Measurements from ENCODE around the gene WDR33. TPM values are rescaled to one million over a fixed set of nuclear protein-coding genes. Genes with fewer than 3 reads are reported as not detected.

The WDR33 gene
- total RNA-seq, 5 donors from 2014 or later (not counting 1 experiment from before 2014, with no cell fraction given): 54.5 to 79.8 (median 76.2) TPM

DNA sequence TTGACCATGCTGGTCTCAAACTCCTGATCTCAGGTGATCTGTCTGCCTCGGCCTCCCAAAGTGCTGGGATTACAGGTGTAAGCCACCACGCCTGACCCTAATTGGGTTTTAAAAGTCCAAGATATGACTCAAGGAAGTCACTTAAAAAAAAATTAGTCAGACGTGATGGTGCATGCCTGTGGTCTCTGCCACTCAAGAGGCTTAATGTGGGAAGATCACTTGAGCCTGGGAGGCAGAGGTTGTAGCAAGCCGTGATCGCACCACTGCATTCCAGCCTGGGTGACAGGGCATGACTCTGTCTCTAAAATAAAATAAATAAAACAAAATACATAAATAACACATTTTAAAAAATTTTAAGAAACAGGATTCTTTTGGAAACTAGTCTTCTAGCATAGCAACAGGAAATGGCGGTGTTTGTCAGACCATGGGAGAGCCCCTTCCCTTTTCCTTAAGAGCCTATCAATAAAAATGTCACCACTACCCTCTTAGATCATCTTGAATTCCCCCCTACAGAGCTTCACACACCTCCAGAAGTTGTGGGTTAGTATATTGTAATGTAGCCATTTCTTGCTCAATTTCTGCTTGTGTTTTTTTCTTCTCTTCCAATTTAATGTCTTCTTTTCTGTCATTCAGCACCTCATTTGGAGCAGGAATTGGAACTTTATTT lies 89.5 kb downstream of the WDR33 start:
- H3K9me3 ChIP-seq: no peaks in the 10 kb centered on the region
- no peak overlapping the region for H3K4me3 ChIP-seq (ENCODE audit: control insufficient read depth in 1 of 2, extremely low read depth in 1 of 2, low read length in 1 of 2)
- peaks cover 61% of the 10 kb centered on the region for H3K36me3 Mint-ChIP-seq
- H3K4me3 Mint-ChIP-seq: no peak overlapping the region
- ATAC-seq (replicated peaks in 1 of 4) (no peak), DNase-seq (no peak)
- H3K36me3 ChIP-seq (ENCODE audit: control insufficient read depth in 2 of 2, extremely low read depth in 1 of 2, insufficient read depth in 1 of 2, low read length in 1 of 2): peaks cover 2 to 71% of the 10 kb centered on the region in 2 donors
- H3K27me3 Mint-ChIP-seq: no peaks in the 10 kb centered on the region
- no peaks in the 10 kb centered on the region for H3K4me1 ChIP-seq (ENCODE audit: control insufficient read depth in 1 of 2, extremely low read depth in 1 of 2, insufficient read depth in 2 of 2, low read length in 2 of 2)
- 69% methylated on average over 3 of the region's 6 CpGs for WGBS (ENCODE audit: insufficient coverage)
- no peak overlapping the region for H3K27ac Mint-ChIP-seq
- H3K27ac ChIP-seq (ENCODE audit: low read length): no peak overlapping the region
- H3K4me1 Mint-ChIP-seq: peaks cover 0 to 4% (median 0%) of the 10 kb centered on the region in 3 donors
- CTCF ChIA-PET: interaction anchor here in 1 of 2 donors (0.6 kb wide), 1 partner anchor 205 kb away, joined by 3 read pairs; no protein-coding TSS in a partner anchor
- H3K9me3 Mint-ChIP-seq: no peaks in the 10 kb centered on the region
- POLR2A ChIA-PET: no interaction called here
- H3K27me3 ChIP-seq (replicated peaks in 1 of 2; ENCODE audit: control insufficient read depth in 2 of 2, extremely low read depth in 1 of 2, insufficient read depth in 2 of 2, low read length in 1 of 2): no peaks in the 10 kb centered on the region

DNA sequence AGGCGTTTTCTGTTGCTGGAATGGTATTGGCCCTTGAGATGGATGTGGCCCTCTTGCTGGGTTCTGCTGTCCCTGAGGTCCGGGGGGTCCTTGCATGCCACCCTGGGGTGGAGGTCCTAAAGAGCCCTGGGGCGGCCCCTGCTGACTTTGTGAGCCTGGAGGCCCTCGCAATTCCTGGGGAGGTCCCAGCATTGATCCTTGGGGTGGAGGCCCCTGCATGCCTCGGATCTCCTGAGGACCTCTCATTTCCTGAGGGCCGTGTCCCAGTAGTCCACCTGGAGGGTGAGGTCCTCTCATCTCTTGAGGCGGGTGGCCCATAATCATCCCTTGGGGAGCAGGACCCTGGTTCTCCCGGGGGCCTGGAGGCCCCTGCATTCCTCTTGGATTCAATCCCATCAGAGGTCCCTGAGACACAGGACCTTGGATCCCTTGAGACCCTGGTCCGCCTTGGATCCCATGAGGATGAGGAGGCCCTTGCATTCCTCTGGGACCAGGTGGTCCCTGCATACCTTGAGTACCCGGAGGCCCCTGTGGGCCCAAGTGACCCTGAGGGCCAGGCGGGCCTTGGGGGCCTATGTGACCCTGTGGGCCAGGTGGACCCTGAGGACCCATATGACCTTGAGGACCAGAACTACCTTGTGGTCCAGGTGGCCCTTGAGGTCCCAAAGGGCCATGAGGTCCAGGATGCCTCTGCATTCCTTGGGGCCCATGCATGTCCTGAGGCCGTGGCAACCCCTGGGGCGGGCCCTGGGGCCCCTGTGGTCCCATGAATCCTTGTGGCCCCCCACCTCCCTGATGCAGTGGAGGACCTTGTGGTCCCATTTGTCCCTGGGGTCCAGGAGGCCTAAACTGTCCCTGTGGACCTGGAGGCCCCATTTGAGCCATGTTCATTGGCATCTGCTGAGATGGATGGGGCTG lies 91.4 kb downstream of the WDR33 start:
- H3K4me3 Mint-ChIP-seq: no peak overlapping the region
- ChIA-PET CTCF (no interaction called here), POLR2A (no interaction called here)
- Histone ChIP-seq H3K27ac (ENCODE audit: low read length) (no peak overlapping the region), H3K9me3 (no peaks in the 10 kb centered on the region), H3K4me1 (ENCODE audit: control insufficient read depth in 1 of 2, extremely low read depth in 1 of 2, insufficient read depth in 2 of 2, low read length in 2 of 2) (no peaks in the 10 kb centered on the region), H3K4me3 (ENCODE audit: control insufficient read depth in 1 of 2, extremely low read depth in 1 of 2, low read length in 1 of 2) (no peak overlapping the region), H3K27me3 (replicated peaks in 1 of 2; ENCODE audit: control insufficient read depth in 2 of 2, extremely low read depth in 1 of 2, insufficient read depth in 2 of 2, low read length in 1 of 2) (no peaks in the 10 kb centered on the region), H3K36me3 (ENCODE audit: control insufficient read depth in 2 of 2, extremely low read depth in 1 of 2, insufficient read depth in 1 of 2, low read length in 1 of 2) (peaks cover 2 to 76% of the 10 kb centered on the region in 2 donors)
- ATAC-seq (replicated peaks in 1 of 4) (no peak), DNase-seq (no peak)
- peaks cover 0 to 5% (median 0%) of the 10 kb centered on the region in 3 donors for H3K4me1 Mint-ChIP-seq
- no peaks in the 10 kb centered on the region for H3K27me3 Mint-ChIP-seq
- H3K27ac Mint-ChIP-seq: no peak overlapping the region
- no peaks in the 10 kb centered on the region for H3K9me3 Mint-ChIP-seq
- 98% methylated on average over 11 of the region's 13 CpGs for WGBS (ENCODE audit: insufficient coverage)
- peaks cover 59% of the 10 kb centered on the region for H3K36me3 Mint-ChIP-seq

DNA sequence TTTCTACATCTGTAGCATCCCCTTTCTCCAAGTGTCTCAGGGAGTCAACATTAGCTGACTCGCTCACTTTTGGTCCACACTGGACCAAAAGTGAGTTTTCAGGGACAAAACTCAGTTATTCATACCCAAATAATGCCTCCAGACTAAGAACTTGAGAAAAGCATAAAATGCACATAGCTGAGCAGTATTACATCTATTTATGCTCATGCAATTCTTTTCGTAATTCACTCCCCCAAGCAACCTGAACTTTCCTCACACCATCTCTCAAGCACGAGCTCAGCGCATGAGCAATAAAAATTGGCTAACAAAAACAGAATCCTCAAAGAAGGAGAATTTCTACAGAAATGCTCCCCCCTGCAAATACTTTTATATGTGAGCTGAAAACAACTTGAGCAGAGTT lies 92.7 kb downstream of the WDR33 start:
- peaks cover 0 to 5% (median 0%) of the 10 kb centered on the region in 3 donors for H3K4me1 Mint-ChIP-seq
- DNase-seq (no peak), ATAC-seq (replicated peaks in 1 of 4) (no peak)
- 88% methylated on average over 2 of the region's 4 CpGs for WGBS (ENCODE audit: insufficient coverage)
- H3K9me3 Mint-ChIP-seq: no peaks in the 10 kb centered on the region
- Histone ChIP-seq H3K4me1 (ENCODE audit: control insufficient read depth in 1 of 2, extremely low read depth in 1 of 2, insufficient read depth in 2 of 2, low read length in 2 of 2) (no peaks in the 10 kb centered on the region), H3K27me3 (replicated peaks in 1 of 2; ENCODE audit: control insufficient read depth in 2 of 2, extremely low read depth in 1 of 2, insufficient read depth in 2 of 2, low read length in 1 of 2) (no peaks in the 10 kb centered on the region), H3K27ac (ENCODE audit: low read length) (no peak overlapping the region), H3K4me3 (ENCODE audit: control insufficient read depth in 1 of 2, extremely low read depth in 1 of 2, low read length in 1 of 2) (no peak overlapping the region), H3K9me3 (no peaks in the 10 kb centered on the region), H3K36me3 (ENCODE audit: control insufficient read depth in 2 of 2, extremely low read depth in 1 of 2, insufficient read depth in 1 of 2, low read length in 1 of 2) (peaks cover 5 to 74% of the 10 kb centered on the region in 2 donors)
- CTCF ChIA-PET: interaction anchor here in 1 of 2 donors (0.6 kb wide), 1 partner anchor 180 kb away, joined by 3 read pairs; no protein-coding TSS in a partner anchor
- POLR2A ChIA-PET: no interaction called here
- no peaks in the 10 kb centered on the region for H3K27me3 Mint-ChIP-seq
- H3K27ac Mint-ChIP-seq: no peak overlapping the region
- H3K36me3 Mint-ChIP-seq: peaks cover 54% of the 10 kb centered on the region
- H3K4me3 Mint-ChIP-seq: no peak overlapping the region

DNA sequence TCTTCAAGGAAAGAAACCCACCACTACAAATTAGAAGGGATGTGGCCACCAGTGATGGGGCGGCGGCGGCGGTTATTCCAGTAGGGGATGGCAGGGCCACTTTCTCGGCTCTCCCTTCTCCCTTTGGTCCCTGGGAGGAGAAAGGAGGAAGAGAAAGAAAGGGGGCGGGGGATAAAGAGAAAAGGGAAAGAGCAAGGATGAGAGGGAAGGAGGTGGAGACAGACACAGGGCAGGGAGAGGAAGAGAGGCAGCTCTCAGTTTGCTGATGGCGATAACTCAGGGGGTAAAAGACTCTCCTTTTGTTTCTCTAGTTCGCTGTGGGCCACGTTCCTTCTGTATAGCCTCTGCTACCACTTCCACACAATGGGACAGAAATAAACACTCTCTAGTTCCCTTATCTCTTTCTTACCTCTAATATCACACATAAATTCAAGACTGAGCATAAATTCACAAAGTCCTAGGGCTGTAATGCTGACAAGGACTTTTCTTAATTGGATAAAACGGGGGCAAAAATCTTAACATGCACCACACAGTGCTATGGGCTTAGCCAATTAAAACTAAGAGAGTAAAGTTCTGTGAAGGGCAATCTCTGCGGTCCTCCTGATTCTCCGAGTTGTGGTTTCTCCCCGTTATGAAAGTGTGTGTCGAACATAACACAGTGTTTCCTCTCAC lies 95.1 kb downstream of the WDR33 start:
- H3K36me3 Mint-ChIP-seq: peaks cover 42% of the 10 kb centered on the region
- peaks cover 0 to 5% (median 0%) of the 10 kb centered on the region in 3 donors for H3K4me1 Mint-ChIP-seq
- CTCF ChIA-PET: no interaction called here
- H3K9me3 Mint-ChIP-seq: no peaks in the 10 kb centered on the region
- Histone ChIP-seq H3K9me3 (no peaks in the 10 kb centered on the region), H3K4me3 (ENCODE audit: control insufficient read depth in 1 of 2, extremely low read depth in 1 of 2, low read length in 1 of 2) (no peak overlapping the region), H3K36me3 (ENCODE audit: control insufficient read depth in 2 of 2, extremely low read depth in 1 of 2, insufficient read depth in 1 of 2, low read length in 1 of 2) (peaks cover 5 to 54% of the 10 kb centered on the region in 2 donors), H3K27ac (ENCODE audit: low read length) (no peak overlapping the region), H3K27me3 (replicated peaks in 1 of 2; ENCODE audit: control insufficient read depth in 2 of 2, extremely low read depth in 1 of 2, insufficient read depth in 2 of 2, low read length in 1 of 2) (no peaks in the 10 kb centered on the region), H3K4me1 (ENCODE audit: control insufficient read depth in 1 of 2, extremely low read depth in 1 of 2, insufficient read depth in 2 of 2, low read length in 2 of 2) (no peaks in the 10 kb centered on the region)
- H3K27ac Mint-ChIP-seq: no peak overlapping the region
- no peak overlapping the region for H3K4me3 Mint-ChIP-seq
- 89% methylated on average over 4 of the region's 14 CpGs for WGBS (ENCODE audit: insufficient coverage)
- POLR2A ChIA-PET: interaction anchor here in 1 of 2 donors (0.6 kb wide), 1 partner anchor 331 kb away, joined by 3 read pairs; no protein-coding TSS in a partner anchor
- DNase-seq (no peak), ATAC-seq (replicated peaks in 1 of 4) (no peak)
- H3K27me3 Mint-ChIP-seq: no peaks in the 10 kb centered on the region

DNA sequence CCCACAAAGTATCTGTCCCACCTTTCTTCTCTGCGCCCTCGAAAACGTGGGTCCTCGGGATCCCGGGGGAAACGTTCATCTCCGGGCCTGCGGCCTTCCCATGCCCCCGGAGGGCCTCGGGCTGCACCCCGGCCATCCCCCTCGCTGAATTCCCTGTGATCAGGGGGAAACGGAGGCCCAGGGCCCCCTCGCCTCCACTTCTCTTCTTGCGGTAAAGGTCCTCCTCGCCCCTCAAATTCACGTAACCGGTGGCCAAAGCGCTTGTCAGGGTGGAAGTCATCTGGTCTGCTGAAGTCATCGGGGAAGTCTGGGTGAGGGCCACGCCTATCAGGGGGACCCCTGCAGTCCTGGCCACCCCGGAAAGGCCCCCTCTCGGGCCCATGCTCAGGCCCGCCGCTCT lies 97.4 kb downstream of the WDR33 start:
- Histone ChIP-seq H3K4me3 (ENCODE audit: control insufficient read depth in 1 of 2, extremely low read depth in 1 of 2, low read length in 1 of 2) (no peak overlapping the region), H3K4me1 (ENCODE audit: control insufficient read depth in 1 of 2, extremely low read depth in 1 of 2, insufficient read depth in 2 of 2, low read length in 2 of 2) (no peaks in the 10 kb centered on the region), H3K27me3 (replicated peaks in 1 of 2; ENCODE audit: control insufficient read depth in 2 of 2, extremely low read depth in 1 of 2, insufficient read depth in 2 of 2, low read length in 1 of 2) (no peaks in the 10 kb centered on the region), H3K9me3 (no peaks in the 10 kb centered on the region), H3K27ac (ENCODE audit: low read length) (no peak overlapping the region), H3K36me3 (ENCODE audit: control insufficient read depth in 2 of 2, extremely low read depth in 1 of 2, insufficient read depth in 1 of 2, low read length in 1 of 2) (peaks cover 11 to 49% of the 10 kb centered on the region in 2 donors)
- H3K4me3 Mint-ChIP-seq: no peak overlapping the region
- 96% methylated on average over 21 of the region's 25 CpGs for WGBS (ENCODE audit: insufficient coverage)
- H3K27me3 Mint-ChIP-seq: no peaks in the 10 kb centered on the region
- CTCF ChIA-PET: no interaction called here
- no peak overlapping the region for H3K27ac Mint-ChIP-seq
- H3K4me1 Mint-ChIP-seq: peaks cover 0 to 5% (median 0%) of the 10 kb centered on the region in 3 donors
- DNase-seq (no peak), ATAC-seq (replicated peaks in 1 of 4) (no peak)
- H3K36me3 Mint-ChIP-seq: peaks cover 38% of the 10 kb centered on the region
- H3K9me3 Mint-ChIP-seq: no peaks in the 10 kb centered on the region
- POLR2A ChIA-PET: no interaction called here

DNA sequence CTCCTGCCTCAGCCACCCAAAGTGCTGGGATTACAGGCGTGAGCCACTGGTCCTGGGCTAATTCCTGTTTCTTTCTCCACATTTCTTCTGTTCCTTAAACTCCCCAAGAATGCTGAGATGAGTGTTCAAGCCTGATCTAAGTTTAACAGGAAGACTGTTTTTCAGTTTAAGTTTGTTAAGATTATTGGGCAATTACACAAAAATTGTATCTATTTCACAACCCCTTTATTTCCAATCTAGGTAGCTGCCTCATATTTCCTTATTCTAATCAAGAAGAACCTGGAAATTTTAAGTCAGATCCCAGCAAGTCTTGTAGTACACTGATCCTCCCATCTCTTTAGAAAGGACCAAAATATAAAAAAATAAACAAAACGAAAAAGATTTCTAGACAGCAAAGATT lies 98.0 kb downstream of the WDR33 start:
- H3K27me3 ChIP-seq (replicated peaks in 1 of 2; ENCODE audit: control insufficient read depth in 2 of 2, extremely low read depth in 1 of 2, insufficient read depth in 2 of 2, low read length in 1 of 2): no peaks in the 10 kb centered on the region
- H3K27ac ChIP-seq (ENCODE audit: low read length): no peak overlapping the region
- peaks cover 16 to 49% of the 10 kb centered on the region in 2 donors for H3K36me3 ChIP-seq (ENCODE audit: control insufficient read depth in 2 of 2, extremely low read depth in 1 of 2, insufficient read depth in 1 of 2, low read length in 1 of 2)
- no CpG with 5 or more reads among the region's 2 CpGs for WGBS (ENCODE audit: insufficient coverage)
- H3K9me3 ChIP-seq: no peaks in the 10 kb centered on the region
- H3K27ac Mint-ChIP-seq: no peak overlapping the region
- ChIA-PET POLR2A (no interaction called here), CTCF (no interaction called here)
- peaks cover 0 to 5% (median 0%) of the 10 kb centered on the region in 3 donors for H3K4me1 Mint-ChIP-seq
- H3K36me3 Mint-ChIP-seq: peaks cover 35% of the 10 kb centered on the region
- H3K4me1 ChIP-seq (ENCODE audit: control insufficient read depth in 1 of 2, extremely low read depth in 1 of 2, insufficient read depth in 2 of 2, low read length in 2 of 2): no peaks in the 10 kb centered on the region
- DNase-seq (no peak), ATAC-seq (replicated peaks in 1 of 4) (no peak)
- no peaks in the 10 kb centered on the region for H3K27me3 Mint-ChIP-seq
- no peak overlapping the region for H3K4me3 Mint-ChIP-seq
- no peak overlapping the region for H3K4me3 ChIP-seq (ENCODE audit: control insufficient read depth in 1 of 2, extremely low read depth in 1 of 2, low read length in 1 of 2)
- H3K9me3 Mint-ChIP-seq: no peaks in the 10 kb centered on the region
